HTR-8/SVneo (cell line): ENCODE results near the gene PALLD.
A peak's percentile ranks its signal among the peaks of the same experiment; 100 is the strongest.
"Not testable (repeated sequence)": the region's sequence is repeated elsewhere in the genome, so short reads cannot be mapped to it uniquely, and the experiment has no call there.

ENCODE experiments used
- DNase-seq: peaks from one replicate; pipeline ENCODE4 v3.0.0; 2011; ENCODE audit warnings: low spot score, mixed read lengths; ENCODE audit not compliant: insufficient read length
- FAIRE-seq: peaks from 2 replicates; lab custom pipeline; 2011; peaks lifted over from hg19 to GRCh38; lab: Jason Lieb, UNC

PALLD gene

GRCh38 chr4:168800926-168801325 is 304.1 kb downstream of the PALLD start:
- no peak for FAIRE-seq

GRCh38 chr4:168802222-168802621 is 305.4 kb downstream of the PALLD start:
- FAIRE-seq (no peak), DNase-seq (no peak)

More at GRCh38 chr4:168800926-168801325, 304.1 kb downstream of the PALLD start:
- DNase-seq, result no peak

GRCh38 chr4:168803052-168803451 is 306.2 kb downstream of the PALLD start:
- not testable (repeated sequence) for FAIRE-seq, DNase-seq

GRCh38 chr4:168803732-168804131 is 306.9 kb downstream of the PALLD start:
- FAIRE-seq (peak; percentile 44), DNase-seq (peak; percentile 39)

GRCh38 chr4:168804146-168804545 is 307.3 kb downstream of the PALLD start:
- no peak for FAIRE-seq
- DNase-seq, result no peak

GRCh38 chr4:168805341-168805740 is 308.5 kb downstream of the PALLD start:
- DNase-seq, result no peak
- no peak for FAIRE-seq

- not testable (repeated sequence) for FAIRE-seq, DNase-seq
These were observed 309.4 kb downstream of the PALLD start for GRCh38 chr4:168806247-168806646.

GRCh38 chr4:168811207-168811606 is 314.4 kb downstream of the PALLD start:
- DNase-seq, result no peak
- FAIRE-seq, result peak; percentile 44

- DNase-seq (no peak), FAIRE-seq (no peak)
These were observed 315.2 kb downstream of the PALLD start for GRCh38 chr4:168811786-168812651.

GRCh38 chr4:168812806-168813205 is 316.0 kb downstream of the PALLD start:
- no peak for DNase-seq
- FAIRE-seq, result no peak

- FAIRE-seq (no peak), DNase-seq (no peak)
These were observed 317.0 kb downstream of the PALLD start for GRCh38 chr4:168813890-168814289.

GRCh38 chr4:168815379-168816345 is 318.8 kb downstream of the PALLD start:
- FAIRE-seq (no peak), DNase-seq (no peak)

- DNase-seq (no peak), FAIRE-seq (no peak)
These were observed 320.5 kb downstream of the PALLD start for GRCh38 chr4:168817370-168817769.

GRCh38 chr4:168822481-168822880 is 325.6 kb downstream of the PALLD start:
- FAIRE-seq, result no peak
- no peak for DNase-seq

GRCh38 chr4:168825975-168826374 is 329.1 kb downstream of the PALLD start:
- DNase-seq (no peak), FAIRE-seq (no peak)

GRCh38 chr4:168826620-168827019 is 329.8 kb downstream of the PALLD start:
- FAIRE-seq (no peak), DNase-seq (no peak)

- FAIRE-seq (peak; percentile 77), DNase-seq (peak; percentile 39)
These were observed 334.1 kb downstream of the PALLD start for GRCh38 chr4:168830777-168831512.

GRCh38 chr4:168831585-168831918 is 334.7 kb downstream of the PALLD start:
- DNase-seq (peak; percentile 24), FAIRE-seq (peak; percentile 54)

GRCh38 chr4:168831919-168832762 is 335.3 kb downstream of the PALLD start:
- peak; percentile 69 for FAIRE-seq
- DNase-seq, result peak; percentile 84
